Subcutaneous adipose tissue (tissue), 4 donors: ENCODE data around the gene PLA2G2A. TPM values are rescaled to one million over a fixed set of nuclear protein-coding genes. Genes with fewer than 3 reads are reported as not detected.

Experiments used
- CTCF ChIP-seq: fragments of 450-650 bp; IDR thresholded peaks from one replicate; pipeline ENCODE4 v1.5.1; 2016; ENCODE audit warnings: low read depth, mild to moderate bottlenecking, control low read depth, antibody characterized with exemption, moderate library complexity
- total RNA-seq, 4 donors: library from RNA; depleted of rRNA; stranded (reverse); fragments of >200 nt; gene quantifications; one replicate each; pipeline ENCODE4 v1.1.0, GENCODE V29; 2016

The PLA2G2A gene
- total RNA-seq, 4 donors from 2014 or later, result 214 to 1,021 (median 701) TPM

GRCh38 chr1:19967808-19968207 lies 11.6 kb downstream of the PLA2G2A start:
- TF ChIP-seq CTCF, result no peak

- no peak for TF ChIP-seq CTCF
These were observed 14.9 kb downstream of the PLA2G2A start for GRCh38 chr1:19964542-19964941.

GRCh38 chr1:19963636-19964035 lies 15.8 kb downstream of the PLA2G2A start:
- no peak for TF ChIP-seq CTCF

GRCh38 chr1:19960591-19960990 lies 18.8 kb downstream of the PLA2G2A start:
- no peak for TF ChIP-seq CTCF

GRCh38 chr1:19957779-19958178 lies 21.6 kb downstream of the PLA2G2A start:
- TF ChIP-seq CTCF, result no peak

- TF ChIP-seq CTCF, result no peak
These were observed 23.8 kb downstream of the PLA2G2A start for GRCh38 chr1:19955534-19956170.

GRCh38 chr1:19954059-19954458 lies 25.4 kb downstream of the PLA2G2A start:
- no peak for TF ChIP-seq CTCF
